ENCODE measurements around the gene VWA5B2. TPM values are rescaled to one million over a fixed set of nuclear protein-coding genes. Genes with fewer than 3 reads are reported as not detected.
A peak's percentile ranks its signal among the peaks of the same experiment; 100 is the strongest.

VWA5B2 gene
- total RNA-seq, 1 donor from 2014 or later: not detected

- DNase-seq (ENCODE audit: low read depth): no peak
- no peak overlapping the region for H3K4me3 ChIP-seq (ENCODE audit: low read depth, low read length)
- TF ChIP-seq, protein P1, sequence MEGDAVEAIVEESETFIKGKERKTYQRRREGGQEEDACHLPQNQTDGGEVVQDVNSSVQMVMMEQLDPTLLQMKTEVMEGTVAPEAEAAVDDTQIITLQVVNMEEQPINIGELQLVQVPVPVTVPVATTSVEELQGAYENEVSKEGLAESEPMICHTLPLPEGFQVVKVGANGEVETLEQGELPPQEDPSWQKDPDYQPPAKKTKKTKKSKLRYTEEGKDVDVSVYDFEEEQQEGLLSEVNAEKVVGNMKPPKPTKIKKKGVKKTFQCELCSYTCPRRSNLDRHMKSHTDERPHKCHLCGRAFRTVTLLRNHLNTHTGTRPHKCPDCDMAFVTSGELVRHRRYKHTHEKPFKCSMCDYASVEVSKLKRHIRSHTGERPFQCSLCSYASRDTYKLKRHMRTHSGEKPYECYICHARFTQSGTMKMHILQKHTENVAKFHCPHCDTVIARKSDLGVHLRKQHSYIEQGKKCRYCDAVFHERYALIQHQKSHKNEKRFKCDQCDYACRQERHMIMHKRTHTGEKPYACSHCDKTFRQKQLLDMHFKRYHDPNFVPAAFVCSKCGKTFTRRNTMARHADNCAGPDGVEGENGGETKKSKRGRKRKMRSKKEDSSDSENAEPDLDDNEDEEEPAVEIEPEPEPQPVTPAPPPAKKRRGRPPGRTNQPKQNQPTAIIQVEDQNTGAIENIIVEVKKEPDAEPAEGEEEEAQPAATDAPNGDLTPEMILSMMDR (conservative IDR thresholded peaks at IDR 0.05; ENCODE audit: low read depth, low read length): no peak
Observed at GRCh38 chr3:184222521-184222920, 6.9 kb upstream of the VWA5B2 start.

- TF ChIP-seq, protein P1 (conservative IDR thresholded peaks at IDR 0.05; ENCODE audit: low read depth, low read length): no peak
- DNase-seq (ENCODE audit: low read depth): no peak
- no peak overlapping the region for H3K4me3 ChIP-seq (ENCODE audit: low read depth, low read length)
Observed at GRCh38 chr3:184223946-184224345, 5.4 kb upstream of the VWA5B2 start.

DNA sequence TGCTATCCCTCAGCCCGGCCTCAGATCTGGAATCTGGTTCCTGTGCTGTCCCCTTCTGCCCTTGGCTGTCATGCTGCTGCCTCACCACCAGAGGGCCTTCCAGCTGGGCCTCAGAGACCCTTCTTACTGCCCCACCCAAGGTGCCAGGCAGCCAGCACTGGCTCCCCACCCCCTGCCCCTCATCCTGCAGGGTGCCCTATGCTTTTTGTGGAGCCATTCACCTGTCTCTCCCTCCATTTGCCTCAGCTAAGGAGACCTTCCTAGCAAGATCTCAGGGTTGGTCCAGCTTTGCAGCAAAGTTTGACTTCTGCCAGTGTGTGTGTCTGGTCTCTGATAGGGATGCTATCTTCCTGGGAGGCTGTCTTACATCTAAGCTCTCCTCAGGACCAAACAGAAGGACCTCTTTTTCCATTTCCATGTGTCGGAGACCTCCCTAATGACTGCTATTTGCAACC lies 1.9 kb upstream of the VWA5B2 start:
- no peak for DNase-seq (ENCODE audit: low read depth)
- H3K4me3 ChIP-seq (ENCODE audit: low read depth, low read length): no peak overlapping the region
- TF ChIP-seq, protein P1 (conservative IDR thresholded peaks at IDR 0.05; ENCODE audit: low read depth, low read length): peak; percentile 78

DNA sequence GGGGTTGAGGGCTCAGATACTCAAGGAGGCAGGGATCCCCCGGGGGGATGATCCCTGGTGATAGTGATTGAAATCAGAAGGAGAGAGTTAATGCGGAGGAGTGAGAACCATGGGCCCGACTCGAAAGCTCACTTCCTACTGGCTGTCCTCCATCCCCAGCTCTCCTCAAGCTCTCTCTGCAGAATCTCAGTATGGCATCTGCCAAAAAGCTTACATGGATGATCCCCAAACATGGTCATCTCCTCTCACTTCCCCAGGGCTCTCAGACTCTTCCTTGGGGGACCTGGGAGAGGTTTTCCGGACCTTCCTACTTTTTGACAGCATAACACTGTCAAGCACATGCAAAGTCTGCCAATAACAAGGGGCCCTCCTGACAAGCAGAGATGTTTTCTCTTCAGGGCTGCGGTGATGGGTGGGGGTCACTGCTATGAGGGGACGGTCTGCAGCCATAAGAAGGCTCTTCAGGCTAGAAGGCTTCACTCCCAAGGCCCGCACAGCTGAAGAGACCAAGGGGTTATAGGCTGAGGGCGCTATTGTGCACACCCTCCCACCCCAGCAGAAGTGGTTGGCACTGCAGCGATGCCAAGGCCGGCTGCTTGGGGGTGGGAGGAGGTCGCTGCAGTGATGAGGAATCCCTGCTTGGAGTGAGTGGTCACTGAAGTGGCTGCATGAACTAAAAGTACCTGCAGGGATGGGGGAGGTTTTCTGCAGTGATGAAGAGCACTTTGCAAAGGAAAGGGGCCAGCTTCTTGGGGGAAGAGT lies 828 bp upstream of the VWA5B2 start:
- no peak overlapping the region for H3K4me3 ChIP-seq (ENCODE audit: low read depth, low read length)
- no peak for DNase-seq (ENCODE audit: low read depth)
- TF ChIP-seq, protein P1 (conservative IDR thresholded peaks at IDR 0.05; ENCODE audit: low read depth, low read length): no peak

GRCh38 chr3:184230081-184230602 lies 757 bp downstream of the VWA5B2 start:
- TF ChIP-seq, protein P1 (conservative IDR thresholded peaks at IDR 0.05; ENCODE audit: low read depth, low read length): no peak
- DNase-seq (ENCODE audit: low read depth): no peak

GRCh38 chr3:184230603-184231528 lies 1.5 kb downstream of the VWA5B2 start:
- TF ChIP-seq, protein P1 (conservative IDR thresholded peaks at IDR 0.05; ENCODE audit: low read depth, low read length): no peak
- no peak overlapping the region for H3K4me3 ChIP-seq (ENCODE audit: low read depth, low read length)
- DNase-seq (ENCODE audit: low read depth): no peak

More at GRCh38 chr3:184230081-184230602, 757 bp downstream of the VWA5B2 start:
- H3K4me3 ChIP-seq (ENCODE audit: low read depth, low read length): peak overlapping the region; percentile 43

Data from epithelial cell of proximal tubule (primary cell).